SK-N-MC (cell line): ENCODE data around the gene PLAU.
"Not testable (repeated sequence)": the region's sequence is repeated elsewhere in the genome, so short reads cannot be mapped to it uniquely, and the experiment has no call there.

Source experiments
- DNase-seq: peaks from one replicate; pipeline ENCODE4 v3.0.0-alpha.2; 2011; ENCODE audit warnings: low read depth, low spot score
- H3K27ac ChIP-seq: fragments of 200-600 bp; sonication (generic); 2 replicates; pipeline ENCODE4 v1.5.1; 2016; ENCODE audit warnings: mixed run types
- H3K36me3 ChIP-seq: fragments of 200-600 bp; sonication (generic); 2 replicates; pipeline ENCODE4 v1.6.1; 2017; ENCODE audit warnings: antibody characterized with exemption, low read length, mixed read lengths; ENCODE audit not compliant: insufficient read depth
- H3K4me3 ChIP-seq: fragments of 200-600 bp; sonication (generic); 2 replicates; pipeline ENCODE4 v1.5.1; 2016
- H3K9ac ChIP-seq: fragments of 200-600 bp; sonication (generic); 2 replicates; pipeline ENCODE4 v1.8.0; 2017; ENCODE audit warnings: mixed run types, mixed read lengths; ENCODE audit not compliant: insufficient read length
- H3K9me3 ChIP-seq: fragments of 200-600 bp; sonication (generic); 2 replicates; pipeline ENCODE4 v1.6.1; 2017; ENCODE audit warnings: low read depth, mild to moderate bottlenecking, antibody characterized with exemption, low read length, moderate library complexity, mixed read lengths
- EZH2 ChIP-seq: fragments of 200-600 bp; sonication (generic); IDR thresholded peaks from one replicate; pipeline ENCODE4 v1.6.1; 2017; ENCODE audit warnings: antibody characterized with exemption
- FOXP2 ChIP-seq: optimal IDR thresholded peaks from 2 replicates; pipeline ENCODE3; 2011; ENCODE audit warnings: mild to moderate bottlenecking, moderate library complexity; ENCODE audit not compliant: insufficient read depth; ENCODE audit errors: extremely low read length, control extremely low read depth
- POLR2AphosphoS5 ChIP-seq: IDR thresholded peaks from 2 replicates; pipeline ENCODE4 v1.6.1; 2012; ENCODE audit warnings: mild to moderate bottlenecking, low read depth, low read length, borderline replicate concordance

Gene PLAU

GRCh38 chr10:73891540-73891939 lies 19.4 kb upstream of the PLAU start:
- no peak overlapping the region for H3K27ac ChIP-seq
- no peak overlapping the region for H3K4me3 ChIP-seq
- no peak overlapping the region for H3K9ac ChIP-seq
- H3K9me3 ChIP-seq: no peaks in the 10 kb centered on the region
- no peak for TF ChIP-seq POLR2AphosphoS5
- no peak for TF ChIP-seq EZH2
- no peak for TF ChIP-seq FOXP2
- no peaks in the 10 kb centered on the region for H3K36me3 ChIP-seq
- no peak for DNase-seq

DNA sequence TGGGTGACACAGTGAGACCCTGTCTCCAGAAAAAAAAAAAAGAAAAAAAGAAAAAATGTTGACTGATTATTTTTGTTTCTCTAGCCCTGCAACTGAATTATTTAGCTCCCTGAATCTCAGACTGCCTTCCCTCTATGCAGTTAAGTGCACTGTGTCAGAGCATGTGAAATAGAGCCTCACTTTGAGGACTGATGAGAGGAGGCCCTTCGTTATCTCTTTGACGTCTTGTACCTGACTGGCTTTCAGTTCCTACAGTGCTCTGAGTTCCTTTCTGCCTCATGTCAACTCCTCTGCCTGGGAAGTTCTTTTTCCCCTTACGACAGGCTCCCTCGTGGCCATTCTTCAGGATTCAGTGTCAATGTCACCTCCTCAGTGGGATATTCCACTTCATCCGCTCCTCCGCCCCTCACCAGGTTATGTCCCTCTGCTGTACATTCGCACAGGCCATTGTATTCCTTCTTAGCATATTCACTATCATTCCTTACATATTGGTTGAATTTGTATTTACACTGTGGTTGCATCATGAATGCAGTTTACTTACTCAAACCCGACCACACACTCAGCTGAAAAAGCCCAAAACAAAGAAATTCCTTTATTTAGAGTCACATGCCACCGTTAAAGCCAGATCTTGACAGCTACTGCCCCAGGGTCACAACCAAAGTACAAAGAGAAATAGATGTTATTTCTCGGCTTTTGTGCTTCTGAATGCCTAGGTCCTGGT lies 18.5 kb upstream of the PLAU start:
- no peak overlapping the region for H3K9ac ChIP-seq
- H3K27ac ChIP-seq: no peak overlapping the region
- no peak for DNase-seq
- no peaks in the 10 kb centered on the region for H3K36me3 ChIP-seq
- H3K4me3 ChIP-seq: no peak overlapping the region
- H3K9me3 ChIP-seq: no peaks in the 10 kb centered on the region
- TF ChIP-seq EZH2: no peak
- no peak for TF ChIP-seq FOXP2
- no peak for TF ChIP-seq POLR2AphosphoS5

- H3K9ac ChIP-seq: no peak overlapping the region
- no peaks in the 10 kb centered on the region for H3K36me3 ChIP-seq
- no peaks in the 10 kb centered on the region for H3K9me3 ChIP-seq
- TF ChIP-seq EZH2: no peak
- TF ChIP-seq FOXP2: no peak
- no peak for TF ChIP-seq POLR2AphosphoS5
- H3K4me3 ChIP-seq: no peak overlapping the region
- H3K27ac ChIP-seq: no peak overlapping the region
- DNase-seq: no peak
Observed at GRCh38 chr10:73893426-73893825, 17.5 kb upstream of the PLAU start.

- Histone ChIP-seq H3K36me3 (no peaks in the 10 kb centered on the region), H3K27ac (no peak overlapping the region), H3K4me3 (no peak overlapping the region), H3K9ac (no peak overlapping the region), H3K9me3 (no peaks in the 10 kb centered on the region)
- no peak for DNase-seq
- TF ChIP-seq EZH2 (no peak), POLR2AphosphoS5 (no peak), FOXP2 (no peak)
Observed at GRCh38 chr10:73894245-73894971, 16.5 kb upstream of the PLAU start.

DNA sequence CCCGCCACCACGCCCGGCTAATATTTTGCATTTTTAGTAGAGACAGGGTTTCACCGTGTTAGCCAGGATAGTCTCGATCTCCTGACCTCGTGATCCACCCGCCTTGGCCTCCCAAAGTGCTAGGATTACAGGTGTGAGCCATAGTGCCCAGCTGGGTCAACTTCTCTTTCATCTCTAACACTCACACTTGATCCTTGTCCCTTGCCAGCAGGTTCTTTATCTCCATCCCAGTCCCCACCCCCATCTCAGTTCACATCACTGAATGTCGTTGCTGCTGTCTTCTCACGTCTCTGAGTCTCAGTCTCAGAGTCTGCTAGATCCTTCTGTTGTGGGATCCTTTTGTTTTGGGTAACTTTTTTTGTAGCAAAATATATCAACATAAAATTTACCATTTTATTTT lies 15.6 kb upstream of the PLAU start:
- H3K9me3 ChIP-seq, H3K9ac ChIP-seq, H3K36me3 ChIP-seq, DNase-seq, H3K27ac ChIP-seq, H3K4me3 ChIP-seq: not testable (repeated sequence)

DNA sequence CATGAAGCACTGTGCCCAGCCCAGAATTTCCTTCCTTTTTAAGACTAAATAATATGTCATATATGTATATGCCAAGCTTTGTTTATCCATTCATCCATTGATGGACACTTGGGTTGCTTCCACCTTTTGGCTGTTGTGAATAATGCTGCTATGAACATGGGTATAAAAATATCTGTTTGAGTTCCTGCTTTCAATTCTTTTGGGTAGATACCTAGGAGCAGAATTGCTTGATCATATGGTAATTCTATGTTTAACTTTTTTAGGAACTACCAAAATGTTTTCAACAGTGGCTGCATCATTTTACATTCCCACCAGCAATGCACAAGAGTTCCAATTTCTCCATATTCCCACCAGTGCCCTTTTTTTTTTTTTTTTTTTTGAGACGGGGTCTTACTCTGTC lies 13.2 kb upstream of the PLAU start:
- TF ChIP-seq EZH2: no peak
- TF ChIP-seq POLR2AphosphoS5: no peak
- H3K9me3 ChIP-seq: no peaks in the 10 kb centered on the region
- no peak for DNase-seq
- H3K36me3 ChIP-seq: no peaks in the 10 kb centered on the region
- H3K4me3 ChIP-seq: no peak overlapping the region
- H3K9ac ChIP-seq: no peak overlapping the region
- no peak overlapping the region for H3K27ac ChIP-seq

DNA sequence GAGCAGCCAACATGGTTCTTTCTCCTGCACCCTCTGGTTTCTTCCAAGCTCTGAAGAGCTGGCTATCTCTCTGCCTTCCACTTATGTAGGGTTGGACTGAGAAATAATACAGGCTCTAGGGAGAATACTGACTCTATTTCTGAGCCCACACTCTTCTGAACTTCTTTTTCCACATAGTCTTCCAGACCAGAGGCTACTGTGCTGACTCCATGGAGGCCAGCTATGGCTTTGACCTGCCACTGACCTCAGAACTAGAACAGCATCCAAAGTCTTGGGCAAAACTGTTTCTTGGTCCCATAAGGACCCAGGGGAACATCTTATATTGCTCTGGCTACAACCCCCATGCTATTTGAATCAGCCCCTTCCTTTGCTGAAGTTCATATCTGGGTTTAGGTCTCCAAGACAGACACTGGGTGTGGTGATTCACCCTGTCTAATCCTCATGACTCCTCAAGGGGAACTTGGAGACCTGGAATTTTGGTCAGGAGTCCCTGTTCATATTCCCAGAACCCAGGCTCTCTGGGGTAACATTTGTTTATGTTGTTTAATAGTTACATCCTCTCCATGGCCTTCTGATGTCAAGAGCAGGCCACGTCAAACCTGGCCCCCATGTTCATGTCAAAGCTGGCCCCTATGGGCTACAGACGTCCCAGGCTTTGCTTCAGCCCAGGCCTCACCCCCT lies 12.1 kb upstream of the PLAU start:
- DNase-seq: no peak
- Histone ChIP-seq H3K36me3 (no peaks in the 10 kb centered on the region), H3K4me3 (no peak overlapping the region), H3K9me3 (no peaks in the 10 kb centered on the region), H3K9ac (no peak overlapping the region), H3K27ac (no peak overlapping the region)
- TF ChIP-seq POLR2AphosphoS5 (no peak), EZH2 (no peak), FOXP2 (no peak)

DNA sequence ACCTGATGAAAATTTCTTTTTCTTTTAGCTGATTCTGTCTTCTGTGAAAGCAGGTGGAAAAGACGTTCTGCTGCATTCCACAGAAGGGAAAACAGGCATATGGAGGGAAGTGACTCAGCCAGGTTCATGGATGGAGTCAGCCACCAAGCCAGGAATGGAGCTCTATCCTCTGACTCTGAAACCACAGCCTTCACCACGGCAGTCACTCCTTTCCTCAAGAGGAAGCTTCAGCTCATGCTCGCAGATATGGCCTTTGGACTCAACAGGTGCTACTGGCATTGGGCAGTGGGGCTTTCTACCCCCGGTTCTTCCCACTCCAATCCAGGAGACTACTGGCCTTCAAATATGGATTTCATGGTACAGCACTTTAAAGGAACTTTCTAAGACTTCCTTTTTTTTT lies 11.5 kb upstream of the PLAU start:
- Histone ChIP-seq H3K36me3 (no peaks in the 10 kb centered on the region), H3K4me3 (no peak overlapping the region), H3K27ac (no peak overlapping the region), H3K9me3 (no peaks in the 10 kb centered on the region), H3K9ac (no peak overlapping the region)
- TF ChIP-seq EZH2: no peak
- no peak for TF ChIP-seq POLR2AphosphoS5
- TF ChIP-seq FOXP2: no peak
- no peak for DNase-seq

DNA sequence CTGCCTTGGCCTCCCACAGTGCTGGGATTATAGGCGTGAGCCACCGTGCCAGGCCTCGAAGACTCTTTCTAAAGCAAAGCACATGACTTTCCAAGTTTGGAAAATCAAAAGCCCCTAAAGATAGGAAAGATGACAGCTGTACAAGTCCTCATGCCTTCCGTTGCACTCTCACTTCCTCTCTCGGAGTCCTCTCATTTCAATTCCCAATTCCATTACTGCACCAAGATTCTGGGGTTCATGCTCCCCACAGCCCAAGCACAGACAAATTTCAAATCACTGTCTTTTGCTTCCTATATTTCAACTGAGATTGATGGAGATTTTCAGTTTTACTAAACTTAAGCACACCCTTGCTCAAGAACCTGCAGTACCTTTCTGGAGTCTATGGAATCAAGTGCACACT lies 10.9 kb upstream of the PLAU start:
- Histone ChIP-seq H3K27ac (no peak overlapping the region), H3K36me3 (no peaks in the 10 kb centered on the region), H3K9me3 (no peaks in the 10 kb centered on the region), H3K4me3 (no peak overlapping the region), H3K9ac (no peak overlapping the region)
- no peak for TF ChIP-seq POLR2AphosphoS5
- TF ChIP-seq EZH2: no peak
- no peak for TF ChIP-seq FOXP2
- DNase-seq: no peak
